SK-N-MC (cell line): Measurements from ENCODE around the gene GRIA1.
"Not testable (repeated sequence)": the region's sequence is repeated elsewhere in the genome, so short reads cannot be mapped to it uniquely, and the experiment has no call there.

Source experiments
- EZH2 ChIP-seq: fragments of 200-600 bp; sonication (generic); IDR thresholded peaks from one replicate; pipeline ENCODE4 v1.6.1; 2017; ENCODE audit warnings: antibody characterized with exemption
- POLR2AphosphoS5 ChIP-seq: IDR thresholded peaks from 2 replicates; pipeline ENCODE4 v1.6.1; 2012; ENCODE audit warnings: mild to moderate bottlenecking, low read depth, low read length, borderline replicate concordance

DNA sequence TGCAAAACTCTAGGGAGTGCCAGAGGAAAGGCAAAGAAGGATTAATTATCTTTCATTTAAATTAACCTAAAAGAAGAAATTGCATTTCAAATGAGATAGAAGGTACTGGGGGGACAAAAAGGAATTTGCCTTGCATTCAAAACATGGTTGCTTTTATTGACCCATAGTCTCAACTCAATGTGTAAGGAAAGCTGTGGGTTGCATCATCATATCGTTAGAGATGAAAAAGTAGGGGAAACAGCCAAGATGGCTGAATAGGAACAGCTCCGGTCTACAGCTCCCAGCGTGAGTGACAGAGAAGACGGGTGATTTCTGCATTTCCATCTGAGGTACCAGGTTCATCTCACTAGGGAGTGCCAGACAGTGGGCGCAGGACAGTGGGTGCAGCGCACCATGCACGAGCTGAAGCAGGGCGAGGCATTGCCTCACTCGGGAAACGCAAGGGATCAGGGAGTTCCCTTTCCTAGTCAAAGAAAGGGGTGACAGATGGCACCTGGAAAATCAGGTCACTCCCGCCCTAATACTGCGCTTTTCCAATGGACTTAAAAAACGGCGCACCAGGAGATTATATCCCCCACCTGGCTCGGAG, 232.6 kb downstream of the GRIA1 start:
- not testable (repeated sequence) for TF ChIP-seq EZH2, POLR2AphosphoS5
